Right lobe of liver (tissue), 4 donors: ENCODE measurements around the gene NPLOC4.

Experiments used
- CTCF ChIP-seq, 4 donors: fragments of 200-600 bp in 3 of 4; fragments of 450-650 bp in 1 of 4; IDR thresholded peaks; one replicate each; pipeline versions ENCODE4 v1.5.1 to v1.8.0; 2016 to 2022; ENCODE audit warnings: antibody characterized with exemption in 4 of 4, mild to moderate bottlenecking in 2 of 4
- POLR2A ChIP-seq: fragments of 450-650 bp; IDR thresholded peaks from one replicate; pipeline ENCODE4 v1.6.1; 2017; ENCODE audit warnings: antibody characterized with exemption, mild to moderate bottlenecking
- donor health status: DM: no; HTN: no; CAD: no.
- donor health status: DM: no; HTN: no; CAD: no.
- donor health status: DM: no; HTN: yes; CAD: no.

DNA sequence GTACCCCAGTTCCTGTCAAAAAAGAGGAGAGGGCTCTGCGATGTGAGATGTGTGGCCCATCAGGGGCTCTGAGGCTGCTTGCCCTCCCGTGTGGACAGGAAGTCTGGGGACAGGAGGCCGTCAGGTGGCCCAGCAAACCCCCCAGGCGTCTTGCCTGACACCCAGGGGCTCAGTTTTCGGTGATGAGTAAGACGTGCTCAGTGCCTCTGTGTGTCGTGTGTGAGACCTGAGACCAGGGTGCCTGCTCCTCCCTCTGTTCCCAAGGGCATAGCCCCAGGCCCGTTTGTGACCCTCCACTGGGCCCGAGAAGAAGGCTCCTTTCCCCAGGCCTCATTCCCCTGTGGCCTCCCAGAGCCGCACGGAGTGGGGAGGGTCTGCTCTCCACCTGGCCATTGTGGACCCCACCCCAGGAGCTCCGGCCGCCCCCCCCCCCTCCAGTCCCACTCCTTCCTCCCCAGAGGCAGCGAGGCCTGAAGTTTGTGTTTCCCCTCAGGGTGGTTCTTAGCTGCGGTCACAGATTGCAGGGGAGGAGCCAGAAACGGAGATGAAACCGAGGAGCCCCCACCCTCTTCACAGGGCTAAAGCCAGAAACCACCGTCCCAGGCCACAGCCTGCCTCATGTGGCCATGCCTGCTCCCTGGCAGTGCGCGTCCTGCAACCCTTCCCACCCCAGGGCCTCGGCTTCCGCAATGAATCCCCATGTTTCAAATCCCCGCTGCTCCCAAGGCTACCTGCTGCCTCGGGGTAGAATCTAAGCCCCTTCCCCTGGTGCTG lies 119.4 kb downstream of the NPLOC4 start:
- TF ChIP-seq CTCF (IDR thresholded peaks at IDR 0.05) (no peak), POLR2A (no peak)
